ENCODE measurements around the gene LSM11. TPM values are rescaled to one million over a fixed set of nuclear protein-coding genes. Genes with fewer than 3 reads are reported as not detected.

Gene LSM11
- total RNA-seq, 1 donor, result 4.7 TPM

- no peak for TF ChIP-seq CTCF (IDR thresholded peaks at IDR 0.05; ENCODE audit: extremely low read depth, low read depth, low read length)
- H3K27ac ChIP-seq (ENCODE audit: low read depth, low read length), result no peak overlapping the region
- H4K20me1 ChIP-seq (ENCODE audit: insufficient read depth, low read length), result no peaks in the 10 kb centered on the region
- H3K79me2 ChIP-seq (ENCODE audit: insufficient read depth, low read length), result no peaks in the 10 kb centered on the region
- H3K27me3 ChIP-seq (ENCODE audit: insufficient read depth, low read length), result no peaks in the 10 kb centered on the region
- no peak overlapping the region for H2AFZ ChIP-seq (ENCODE audit: low read length)
- H3K36me3 ChIP-seq (ENCODE audit: insufficient read depth, low read length), result peaks cover 37% of the 10 kb centered on the region
- no peaks in the 10 kb centered on the region for H3K9me3 ChIP-seq (ENCODE audit: low read depth, low read length)
- no peak overlapping the region for H3K4me2 ChIP-seq (ENCODE audit: insufficient read depth, low read length)
- no peaks in the 10 kb centered on the region for H3K4me1 ChIP-seq (ENCODE audit: insufficient read depth, low read length)
- DNase-seq (ENCODE audit: insufficient read length, low spot score, missing footprints), result no peak
- no peak overlapping the region for H3K4me3 ChIP-seq (ENCODE audit: insufficient read depth, low read length)
Measured at GRCh38 chr5:157802736-157803135, 59.2 kb downstream of the LSM11 start.

GRCh38 chr5:157808043-157808442 lies 64.5 kb downstream of the LSM11 start:
- no peak overlapping the region for H3K4me2 ChIP-seq (ENCODE audit: insufficient read depth, low read length)

More at GRCh38 chr5:157808043-157808442, 64.5 kb downstream of the LSM11 start:
- Histone ChIP-seq H3K4me3 (ENCODE audit: insufficient read depth, low read length) (no peak overlapping the region), H2AFZ (ENCODE audit: low read length) (no peak overlapping the region), H3K9me3 (ENCODE audit: low read depth, low read length) (no peaks in the 10 kb centered on the region), H3K27ac (ENCODE audit: low read depth, low read length) (no peak overlapping the region), H3K79me2 (ENCODE audit: insufficient read depth, low read length) (peaks cover 3% of the 10 kb centered on the region), H3K36me3 (ENCODE audit: insufficient read depth, low read length) (peaks cover 69% of the 10 kb centered on the region), H4K20me1 (ENCODE audit: insufficient read depth, low read length) (no peaks in the 10 kb centered on the region), H3K27me3 (ENCODE audit: insufficient read depth, low read length) (no peaks in the 10 kb centered on the region), H3K4me1 (ENCODE audit: insufficient read depth, low read length) (no peaks in the 10 kb centered on the region)
- no peak for DNase-seq (ENCODE audit: insufficient read length, low spot score, missing footprints)
- TF ChIP-seq CTCF (IDR thresholded peaks at IDR 0.05; ENCODE audit: extremely low read depth, low read depth, low read length), result no peak

Small RNAs within 50 kb of the gene (small RNA-seq; reads per million reads assigned to genes)
- gene AC026407.1 (not detected), gene RNU6-260P (not detected)

Other genes starting within 250 kb of the LSM11 start
- gene ADAM19, start 167.9 kb upstream of the LSM11 start, total RNA-seq, result 12.1 and 14.5 TPM in 2 replicates
- gene SOX30, start 91.3 kb upstream of the LSM11 start, total RNA-seq, result under 0.01 TPM in 2 replicates
- gene C5orf52, start 72.2 kb upstream of the LSM11 start, total RNA-seq, result not detected in 2 replicates
- 27.9 and 30.6 TPM in 2 replicates for gene THG1L, start 12.3 kb upstream of the LSM11 start, total RNA-seq
- 85.4 and 85.5 TPM in 2 replicates for gene CLINT1, start 115.4 kb downstream of the LSM11 start, total RNA-seq